CD4-positive, alpha-beta T cell (primary cell): ENCODE measurements around the gene FNDC10. TPM values are rescaled to one million over a fixed set of nuclear protein-coding genes. Genes with fewer than 3 reads are reported as not detected.

Experiments used
- ATAC-seq: fragments of 200-7000 bp; cut with Tn5 transposase; one replicate; pipeline ENCODE4 v1.10.0; 2022; ENCODE audit warnings: mild to moderate bottlenecking; ENCODE audit not compliant: poor library complexity
- CTCF ChIA-PET: fragments of 350-600 bp; sonication (Branson Sonifier 250); formaldehyde crosslinking; loops from one replicate; lab custom pipeline; 2021; ENCODE audit warnings: antibody characterized with exemption, inconsistent platforms; lab: Charles Lee
- POLR2A ChIA-PET: fragments of 350-600 bp; sonication (Branson Sonifier 250); formaldehyde crosslinking; loops from one replicate; lab custom pipeline; 2021; ENCODE audit warnings: antibody characterized with exemption, inconsistent platforms; lab: Charles Lee
- DNase-seq, 14 experiments: peaks; one replicate each; pipeline ENCODE4 v3.0.0-alpha.2; 2013 to 2020; ENCODE audit warnings: mixed read lengths in 2 of 14
- H3K27ac ChIP-seq, 2 donors: one replicate each; pipeline versions ENCODE4 v1.5.1 to v1.7.0; 2013; ENCODE audit warnings: low read length in 2 of 2, low read depth in 1 of 2, mild to moderate bottlenecking in 1 of 2
- H3K27me3 ChIP-seq, 2 experiments: 1 replicate in 1 of 2; 2 replicates in 1 of 2; pipeline versions ENCODE4 v1.6.1 to v1.7.0; 2013; ENCODE audit warnings: low read length in 2 of 2, control low read depth in 1 of 2, mild to moderate bottlenecking in 1 of 2, moderate library complexity in 1 of 2; ENCODE audit not compliant: insufficient read depth in 2 of 2, control insufficient read depth in 1 of 2
- H3K36me3 ChIP-seq: one replicate; pipeline ENCODE4 v1.6.1; 2013; ENCODE audit warnings: low read length, control low read depth; ENCODE audit not compliant: insufficient read depth
- H3K4me1 ChIP-seq: one replicate; pipeline ENCODE4 v1.6.1; 2013; ENCODE audit warnings: low read length, control low read depth; ENCODE audit not compliant: insufficient read depth
- H3K4me3 ChIP-seq: one replicate; pipeline ENCODE4 v1.5.1; 2013; ENCODE audit warnings: mild to moderate bottlenecking, low read length, moderate library complexity
- H3K9me3 ChIP-seq, 2 experiments: 1 replicate in 1 of 2; 2 replicates in 1 of 2; pipeline versions ENCODE4 v1.6.1 to v1.7.0; 2013; ENCODE audit warnings: low read length in 2 of 2, mild to moderate bottlenecking in 2 of 2, control low read depth in 1 of 2, moderate library complexity in 1 of 2; ENCODE audit not compliant: control insufficient read depth in 1 of 2, insufficient read depth in 1 of 2
- H3K27ac Mint-ChIP-seq: one replicate; pipeline ENCODE4 v1.8.0; 2020; ENCODE audit warnings: mixed read lengths
- H3K27me3 Mint-ChIP-seq: one replicate; pipeline ENCODE4 v1.8.0; 2021; ENCODE audit warnings: mixed read lengths
- H3K36me3 Mint-ChIP-seq: one replicate; pipeline ENCODE4 v1.8.0; 2021; ENCODE audit warnings: low read depth, mixed read lengths
- H3K4me1 Mint-ChIP-seq: one replicate; pipeline ENCODE4 v1.8.0; 2021; ENCODE audit warnings: low read depth, mixed read lengths
- H3K4me3 Mint-ChIP-seq: one replicate; pipeline ENCODE4 v1.8.0; 2020; ENCODE audit warnings: mild to moderate bottlenecking, mixed read lengths
- H3K9me3 Mint-ChIP-seq: one replicate; pipeline ENCODE4 v1.8.0; 2020; ENCODE audit warnings: mixed read lengths
- intact Hi-C, 2 experiments: fragments of 100-400 bp; cut with DNase I in 1 of 2; cut with micrococcal nuclease in 1 of 2; formaldehyde crosslinking; loops; one replicate each; pipeline versions ENCODE4 v1.15.1 to v1.9.0; 2023 to 2025; cut with DNase I, micrococcal nuclease
- total RNA-seq, 174 experiments: library from RNA in 2 of 174; stranded (reverse) in 2 of 174; gene quantifications; one replicate each; pipeline ENCODE4 v1.2.3 and lab custom pipeline; 2021 to 2026
- TF ChIP-seq, protein P1 (sequence below): fragments of 200-600 bp; IDR thresholded peaks from one replicate; pipeline ENCODE4 v1.8.0; 2022; ENCODE audit warnings: antibody characterized with exemption, mild to moderate bottlenecking

The FNDC10 gene
- total RNA-seq, 2 experiments from 2014 or later: 1.0 to 1.3 TPM

DNA sequence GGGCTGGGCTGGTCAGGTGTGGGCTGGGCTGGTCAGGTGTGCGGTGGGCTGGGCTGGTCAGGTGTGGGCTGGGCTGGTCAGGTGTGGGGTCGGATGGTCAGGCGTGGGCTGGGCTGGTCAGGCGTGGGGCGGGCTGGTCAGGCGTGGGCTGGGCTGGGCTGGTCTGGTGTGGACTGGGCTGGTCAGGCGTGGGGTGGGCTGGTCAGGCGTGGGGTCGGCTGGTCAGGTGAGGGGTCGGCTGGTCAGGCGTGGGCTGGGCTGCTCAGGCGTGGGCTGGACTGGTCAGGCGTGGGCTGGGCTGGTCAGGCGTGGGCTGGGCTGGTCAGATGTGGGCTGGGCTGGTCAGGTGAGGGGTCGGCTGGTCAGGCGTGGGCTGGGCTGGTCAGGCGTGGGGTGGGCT is 5.8 kb upstream of the FNDC10 start:
- DNase-seq (peak in 1 of 14 experiments; percentile 38), ATAC-seq (no peak)
- no peaks in the 10 kb centered on the region for H3K36me3 ChIP-seq
- H3K4me1 Mint-ChIP-seq: peaks cover 17% of the 10 kb centered on the region
- H3K27me3 Mint-ChIP-seq: no peaks in the 10 kb centered on the region
- no peak overlapping the region for H3K4me3 Mint-ChIP-seq
- H3K27me3 ChIP-seq: no peaks in the 10 kb centered on the region
- intact Hi-C loops: no loop called here
- H3K4me1 ChIP-seq: peaks cover 17% of the 10 kb centered on the region
- ChIA-PET POLR2A (interaction anchor here (2.2 kb wide), 1 partner anchor 9 kb away, joined by 16 read pairs; the partner anchor contains the start of gene MIB2), CTCF (no interaction called here)
- H3K27ac Mint-ChIP-seq: no peak overlapping the region
- no peak overlapping the region for H3K4me3 ChIP-seq
- no peaks in the 10 kb centered on the region for H3K9me3 ChIP-seq
- H3K9me3 Mint-ChIP-seq: no peaks in the 10 kb centered on the region
- H3K27ac ChIP-seq: no peak overlapping the region
- no peaks in the 10 kb centered on the region for H3K36me3 Mint-ChIP-seq
- TF ChIP-seq, protein P1, sequence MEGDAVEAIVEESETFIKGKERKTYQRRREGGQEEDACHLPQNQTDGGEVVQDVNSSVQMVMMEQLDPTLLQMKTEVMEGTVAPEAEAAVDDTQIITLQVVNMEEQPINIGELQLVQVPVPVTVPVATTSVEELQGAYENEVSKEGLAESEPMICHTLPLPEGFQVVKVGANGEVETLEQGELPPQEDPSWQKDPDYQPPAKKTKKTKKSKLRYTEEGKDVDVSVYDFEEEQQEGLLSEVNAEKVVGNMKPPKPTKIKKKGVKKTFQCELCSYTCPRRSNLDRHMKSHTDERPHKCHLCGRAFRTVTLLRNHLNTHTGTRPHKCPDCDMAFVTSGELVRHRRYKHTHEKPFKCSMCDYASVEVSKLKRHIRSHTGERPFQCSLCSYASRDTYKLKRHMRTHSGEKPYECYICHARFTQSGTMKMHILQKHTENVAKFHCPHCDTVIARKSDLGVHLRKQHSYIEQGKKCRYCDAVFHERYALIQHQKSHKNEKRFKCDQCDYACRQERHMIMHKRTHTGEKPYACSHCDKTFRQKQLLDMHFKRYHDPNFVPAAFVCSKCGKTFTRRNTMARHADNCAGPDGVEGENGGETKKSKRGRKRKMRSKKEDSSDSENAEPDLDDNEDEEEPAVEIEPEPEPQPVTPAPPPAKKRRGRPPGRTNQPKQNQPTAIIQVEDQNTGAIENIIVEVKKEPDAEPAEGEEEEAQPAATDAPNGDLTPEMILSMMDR: no peak

DNA sequence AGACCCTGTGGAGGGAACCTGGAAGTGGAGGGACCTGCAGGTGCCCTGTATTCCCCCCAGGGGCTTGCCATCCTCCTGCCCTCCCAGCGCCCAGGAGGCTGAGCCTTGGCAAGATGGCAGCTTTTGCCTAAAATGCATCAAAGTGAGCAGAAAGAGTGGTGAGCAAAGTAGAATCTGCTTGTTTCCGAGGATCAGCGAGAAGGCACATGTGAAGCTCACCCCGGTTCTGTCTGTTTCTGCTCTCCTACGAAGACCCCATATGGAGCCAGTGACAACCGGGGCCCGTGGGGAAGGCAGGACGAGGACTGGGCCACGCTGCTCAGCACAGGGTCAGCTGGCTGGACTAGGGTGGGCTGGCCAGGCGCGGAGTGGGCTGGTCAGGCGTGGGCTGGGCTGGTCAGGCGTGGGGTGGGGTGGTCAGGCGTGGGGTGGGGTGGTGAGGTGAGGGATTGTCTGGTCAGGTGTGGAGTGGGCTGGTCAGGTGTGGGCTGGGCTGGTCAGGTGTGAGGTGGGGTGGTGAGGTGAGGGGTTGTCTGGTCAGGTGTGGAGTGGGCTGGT is 5.2 kb upstream of the FNDC10 start:
- Mint-ChIP-seq H3K36me3 (no peaks in the 10 kb centered on the region), H3K27ac (peak overlapping the region; percentile 61), H3K9me3 (no peaks in the 10 kb centered on the region), H3K4me3 (no peak overlapping the region), H3K27me3 (no peaks in the 10 kb centered on the region), H3K4me1 (peaks cover 17% of the 10 kb centered on the region)
- Histone ChIP-seq H3K4me1 (peaks cover 23% of the 10 kb centered on the region), H3K4me3 (no peak overlapping the region), H3K27ac (no peak overlapping the region), H3K27me3 (no peaks in the 10 kb centered on the region), H3K36me3 (no peaks in the 10 kb centered on the region), H3K9me3 (no peaks in the 10 kb centered on the region)
- ChIA-PET CTCF (interaction anchor here (0.6 kb wide), 1 partner anchor 90 kb away, joined by 4 read pairs; no protein-coding TSS in a partner anchor), POLR2A (interaction anchor here (0.8 kb wide), 1 partner anchor 9 kb away, joined by 4 read pairs; no protein-coding TSS in a partner anchor)
- ATAC-seq (no peak), DNase-seq (peak in 1 of 14 experiments; percentile 49)
- intact Hi-C loops: no loop called here
- TF ChIP-seq, protein P1: no peak

DNA sequence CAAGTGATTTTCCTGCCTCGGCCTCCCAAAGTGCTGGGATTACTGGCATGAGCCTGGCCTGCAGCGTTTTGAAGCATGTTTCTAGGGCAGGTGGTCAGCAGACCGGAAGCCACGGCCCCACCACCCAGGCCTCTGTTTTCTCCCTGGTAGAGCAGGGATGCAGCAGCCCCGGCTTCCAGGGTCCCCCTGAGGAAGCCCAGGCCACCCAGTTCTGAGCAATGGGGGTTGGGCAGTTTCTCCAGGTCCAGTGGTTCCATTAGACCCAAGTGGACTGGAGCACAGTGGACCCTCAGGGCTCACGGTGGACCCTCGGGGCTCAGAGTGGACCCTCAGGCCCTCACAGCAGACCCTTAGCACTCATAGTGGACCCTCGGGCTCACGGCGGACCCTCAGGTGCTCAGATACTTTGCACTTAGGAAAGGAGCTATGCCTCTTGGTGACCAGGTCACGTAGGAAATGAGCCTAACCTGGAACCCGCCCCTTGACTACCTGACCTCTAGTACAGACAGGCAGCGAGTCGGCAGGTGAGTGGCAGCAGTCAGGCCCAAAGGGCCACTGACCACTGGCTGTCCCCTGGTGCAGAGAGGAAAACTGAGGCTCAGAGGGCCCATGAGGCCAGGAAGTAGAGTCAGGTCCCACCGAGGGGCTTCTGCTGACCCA is 4.6 kb upstream of the FNDC10 start:
- Histone ChIP-seq H3K9me3 (no peaks in the 10 kb centered on the region), H3K27ac (no peak overlapping the region), H3K4me3 (no peak overlapping the region), H3K27me3 (no peaks in the 10 kb centered on the region), H3K36me3 (no peaks in the 10 kb centered on the region), H3K4me1 (peaks cover 23% of the 10 kb centered on the region)
- DNase-seq (peak in 1 of 14 experiments; percentile 20), ATAC-seq (no peak)
- peaks cover 17% of the 10 kb centered on the region for H3K4me1 Mint-ChIP-seq
- no peaks in the 10 kb centered on the region for H3K27me3 Mint-ChIP-seq
- CTCF ChIA-PET: interaction anchor here (0.6 kb wide), 1 partner anchor 91 kb away, joined by 4 read pairs; no protein-coding TSS in a partner anchor
- intact Hi-C loops: no loop called here
- H3K4me3 Mint-ChIP-seq: no peak overlapping the region
- POLR2A ChIA-PET: interaction anchor here (0.8 to 1.2 kb wide), 3 partner anchors 9 to 11 kb away, joined by 4 to 5 read pairs (median 4); partner anchors contain the start of gene MIB2
- H3K36me3 Mint-ChIP-seq: no peaks in the 10 kb centered on the region
- H3K27ac Mint-ChIP-seq: peak overlapping the region; percentile 61
- no peaks in the 10 kb centered on the region for H3K9me3 Mint-ChIP-seq
- TF ChIP-seq, protein P1: no peak
